ENCODE results near the gene EPS8L1.

The EPS8L1 gene

DNA sequence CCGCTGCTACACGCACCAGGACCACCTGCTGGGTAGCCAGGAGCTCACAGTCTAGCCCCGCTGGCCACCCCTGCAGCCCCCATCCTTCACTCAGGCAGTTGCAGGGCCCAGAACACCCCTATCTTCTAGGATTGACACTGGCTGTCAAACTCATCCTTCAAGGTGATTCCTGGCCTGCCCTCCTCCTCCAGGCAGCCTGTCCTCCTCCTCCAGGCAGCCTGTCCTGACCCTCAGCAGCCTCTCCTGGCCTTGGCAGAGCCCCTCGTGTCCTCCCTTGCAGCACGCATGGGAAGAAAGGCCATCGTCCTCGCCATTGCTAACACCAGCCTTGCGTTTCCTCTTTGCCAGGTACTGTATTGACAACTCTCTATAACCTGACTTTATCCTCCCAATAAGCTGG, 3.8 kb upstream of the EPS8L1 start:
- in situ Hi-C loops (cut with MboI; ENCODE audit: low sequenced_read_pairs, unreplicated experiment) = no loop called here
- TF ChIP-seq CTCF (IDR thresholded peaks at IDR 0.05; ENCODE audit: borderline replicate concordance, control extremely low read depth, extremely low read depth, insufficient read depth, missing control alignments) = no peak
- DNase-seq (ENCODE audit: low spot score) = no peak

DNA sequence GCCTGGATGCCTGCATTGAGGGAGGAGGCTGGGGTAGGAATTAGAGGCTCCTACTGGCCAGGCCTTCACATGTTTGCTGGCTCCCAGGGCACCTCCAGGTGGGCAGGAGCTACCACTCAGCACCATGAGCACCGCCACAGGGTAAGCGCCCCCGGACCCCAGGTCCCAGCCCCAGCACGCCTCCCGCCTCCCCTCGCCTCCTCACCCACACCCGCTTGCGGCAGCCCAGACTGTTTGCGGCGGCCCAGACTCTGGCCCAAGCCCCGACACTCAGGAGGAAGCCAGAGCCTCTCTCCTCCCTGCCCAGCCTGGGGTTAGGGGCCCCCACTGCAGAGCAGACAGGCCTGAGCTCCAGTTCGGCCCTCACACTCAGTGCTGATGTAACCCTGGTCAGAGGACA, 652 bp downstream of the EPS8L1 start:
- in situ Hi-C loops (cut with MboI; ENCODE audit: low sequenced_read_pairs, unreplicated experiment) = no loop called here
- no peak for TF ChIP-seq CTCF (IDR thresholded peaks at IDR 0.05; ENCODE audit: borderline replicate concordance, control extremely low read depth, extremely low read depth, insufficient read depth, missing control alignments)
- no peak for DNase-seq (ENCODE audit: low spot score)

GRCh38 chr19:55077106-55077505, 1.4 kb downstream of the EPS8L1 start:
- no peak for TF ChIP-seq CTCF (IDR thresholded peaks at IDR 0.05; ENCODE audit: borderline replicate concordance, control extremely low read depth, extremely low read depth, insufficient read depth, missing control alignments)
- in situ Hi-C loops (cut with MboI; ENCODE audit: low sequenced_read_pairs, unreplicated experiment) = no loop called here
- DNase-seq (ENCODE audit: low spot score) = no peak

- no peak for TF ChIP-seq CTCF (IDR thresholded peaks at IDR 0.05; ENCODE audit: borderline replicate concordance, control extremely low read depth, extremely low read depth, insufficient read depth, missing control alignments)
- in situ Hi-C loops (cut with MboI; ENCODE audit: low sequenced_read_pairs, unreplicated experiment) = no loop called here
- DNase-seq (ENCODE audit: low spot score) = no peak
Measured at GRCh38 chr19:55078996-55079395, 3.3 kb downstream of the EPS8L1 start.

DNA sequence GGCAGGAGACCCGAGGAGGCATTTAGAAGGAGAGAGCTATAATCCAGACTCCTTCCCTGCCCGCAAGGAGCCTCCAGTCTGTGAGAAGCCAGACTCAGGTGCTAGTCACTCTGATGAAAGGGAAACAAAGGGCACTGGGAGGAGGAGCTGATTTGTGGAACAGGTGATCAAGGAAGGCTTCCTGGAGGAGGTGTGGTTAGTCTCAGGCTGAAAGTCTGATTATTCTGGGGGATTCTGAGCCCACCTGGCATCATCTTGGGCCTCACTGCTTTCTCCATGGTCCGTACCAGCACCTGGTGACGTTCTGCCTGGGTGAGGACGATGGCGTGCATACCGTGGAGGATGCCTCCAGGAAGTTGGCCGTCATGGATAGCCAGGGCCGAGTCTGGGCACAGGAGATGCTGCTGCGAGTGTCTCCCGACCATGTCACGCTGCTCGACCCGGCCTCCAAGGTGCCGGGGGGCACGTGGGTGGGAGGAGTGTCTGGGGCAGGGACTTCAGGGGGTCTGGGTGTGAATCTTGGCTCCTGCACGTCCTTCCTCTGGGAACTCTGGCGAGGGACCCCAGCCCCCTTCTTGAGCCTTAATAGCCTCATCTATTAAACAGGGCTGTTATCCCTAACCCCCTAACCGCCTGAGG, 3.9 kb downstream of the EPS8L1 start:
- DNase-seq (ENCODE audit: low spot score) = peak; percentile 9
- TF ChIP-seq CTCF (IDR thresholded peaks at IDR 0.05; ENCODE audit: borderline replicate concordance, control extremely low read depth, extremely low read depth, insufficient read depth, missing control alignments) = no peak
- in situ Hi-C loops (cut with MboI; ENCODE audit: low sequenced_read_pairs, unreplicated experiment) = no loop called here

DNA sequence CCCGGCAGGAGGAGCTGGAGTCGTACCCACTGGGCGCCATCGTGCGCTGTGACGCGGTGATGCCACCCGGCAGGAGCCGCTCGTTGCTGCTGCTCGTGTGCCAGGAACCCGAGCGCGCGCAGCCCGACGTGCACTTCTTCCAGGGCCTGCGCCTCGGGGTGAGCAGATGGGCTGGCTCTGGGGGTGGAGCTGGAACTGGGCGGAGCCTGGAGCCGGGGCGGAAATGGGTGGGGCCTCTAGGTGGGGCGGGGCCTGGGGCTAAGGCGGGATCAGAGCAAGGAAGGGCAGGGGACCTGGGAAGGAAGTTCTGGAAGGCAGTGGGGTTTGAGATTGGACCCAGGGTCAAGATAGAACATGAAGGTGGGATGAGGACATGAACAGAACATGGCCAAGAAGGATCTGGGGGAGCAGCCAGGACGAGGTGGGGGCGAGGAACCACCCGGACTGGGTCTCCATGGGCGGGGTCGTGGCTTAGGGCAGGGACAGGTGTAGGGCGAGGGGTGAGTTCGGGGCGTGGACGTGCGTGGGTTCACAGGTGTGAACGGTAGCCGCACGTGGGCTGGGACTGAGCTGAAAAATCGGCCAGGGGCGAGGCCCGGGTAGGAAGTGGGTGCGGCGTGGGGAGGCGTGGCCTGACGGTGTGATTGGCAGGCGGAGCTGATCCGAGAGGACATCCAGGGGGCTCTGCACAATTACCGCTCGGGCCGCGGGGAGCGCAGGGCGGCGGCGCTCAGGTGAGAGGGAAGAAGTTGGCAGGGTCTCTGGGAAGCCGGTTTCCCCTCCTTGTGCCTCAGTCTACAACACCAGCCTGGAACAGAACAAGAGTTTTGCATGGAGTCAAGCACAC, 4.7 kb downstream of the EPS8L1 start:
- TF ChIP-seq CTCF (IDR thresholded peaks at IDR 0.05; ENCODE audit: borderline replicate concordance, control extremely low read depth, extremely low read depth, insufficient read depth, missing control alignments) = no peak
- in situ Hi-C loops (cut with MboI; ENCODE audit: low sequenced_read_pairs, unreplicated experiment) = no loop called here
- peak; percentile 82 for DNase-seq (ENCODE audit: low spot score)
